ENCODE results near the gene FHIT.

The FHIT gene

DNA sequence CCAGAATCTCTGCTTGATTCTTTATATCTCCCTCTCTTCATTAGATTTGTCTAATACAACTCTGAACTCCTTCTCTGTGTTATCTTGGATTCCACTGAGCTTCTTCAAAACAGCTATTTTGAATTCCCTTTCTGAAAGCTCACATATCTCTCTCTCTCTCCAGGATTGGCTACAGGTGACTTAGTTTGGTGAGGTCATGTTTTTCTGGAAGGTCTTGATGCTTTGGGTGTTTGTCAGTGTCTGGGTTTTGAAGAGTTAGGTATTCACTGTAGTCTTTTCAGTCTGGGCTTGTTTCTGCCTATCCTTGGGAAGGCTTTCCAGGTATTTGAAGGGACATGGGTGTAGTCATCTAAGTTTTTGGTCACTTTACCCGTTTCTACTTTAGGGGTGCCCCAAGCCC, 781.8 kb downstream of the FHIT start:
- DNase-seq (ENCODE audit: low spot score): no peak

DNA sequence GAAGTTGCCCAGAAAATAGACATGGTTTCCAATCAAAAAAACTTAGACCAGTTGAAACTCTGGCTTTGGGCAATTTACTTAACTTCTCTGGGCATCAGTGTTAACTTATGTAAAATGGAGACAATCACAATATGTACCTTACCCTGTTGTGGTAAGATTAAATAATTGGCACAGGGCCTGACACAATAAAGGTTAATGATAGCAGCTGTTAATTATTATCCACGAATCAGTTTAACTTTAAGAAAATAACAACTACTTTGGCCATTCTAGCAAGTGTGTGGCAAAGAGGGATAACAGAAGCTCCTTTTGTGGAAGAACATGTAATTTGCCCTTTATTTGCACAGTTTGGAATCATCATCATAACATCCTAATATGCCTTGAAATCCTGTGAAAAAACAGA, 787.6 kb downstream of the FHIT start:
- DNase-seq (ENCODE audit: low spot score): no peak

DNA sequence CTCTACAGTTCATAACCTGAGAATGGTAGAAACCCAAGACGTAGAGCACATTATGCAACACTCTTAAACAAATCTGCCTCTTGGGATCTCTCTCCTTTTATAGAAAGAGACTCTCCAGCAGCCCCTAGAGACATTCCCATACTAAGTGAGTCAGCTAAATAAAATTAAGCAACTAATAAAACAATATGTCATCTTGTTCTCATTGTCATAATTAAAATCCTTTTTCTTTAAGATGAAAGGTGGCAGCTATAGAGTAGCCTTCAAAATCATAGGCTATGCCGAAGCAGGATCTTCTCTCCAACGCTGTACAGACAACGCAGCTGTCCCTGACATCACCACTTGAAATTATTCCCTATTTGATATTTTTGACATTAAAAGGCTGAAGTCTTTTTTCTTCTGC, 790.0 kb downstream of the FHIT start:
- DNase-seq (ENCODE audit: low spot score): no peak

DNA sequence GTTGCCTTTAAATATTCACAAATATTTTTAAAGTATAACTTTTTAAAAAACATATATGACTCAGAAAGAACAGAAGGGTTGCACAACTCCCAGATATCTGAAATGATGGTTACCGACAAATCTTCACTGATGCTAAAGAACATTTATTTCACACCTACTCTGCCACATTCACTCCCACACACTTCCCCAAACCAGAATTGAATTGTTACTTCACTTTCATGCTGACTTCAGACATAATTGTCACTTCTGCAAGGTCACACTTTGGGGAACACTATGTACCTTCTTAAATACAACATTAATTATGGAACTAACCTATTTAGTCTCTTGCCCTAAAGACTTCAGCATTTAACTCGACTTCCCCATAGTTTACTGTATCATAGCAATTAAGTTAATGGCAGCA, 795.1 kb downstream of the FHIT start:
- DNase-seq (ENCODE audit: low spot score): no peak

DNA sequence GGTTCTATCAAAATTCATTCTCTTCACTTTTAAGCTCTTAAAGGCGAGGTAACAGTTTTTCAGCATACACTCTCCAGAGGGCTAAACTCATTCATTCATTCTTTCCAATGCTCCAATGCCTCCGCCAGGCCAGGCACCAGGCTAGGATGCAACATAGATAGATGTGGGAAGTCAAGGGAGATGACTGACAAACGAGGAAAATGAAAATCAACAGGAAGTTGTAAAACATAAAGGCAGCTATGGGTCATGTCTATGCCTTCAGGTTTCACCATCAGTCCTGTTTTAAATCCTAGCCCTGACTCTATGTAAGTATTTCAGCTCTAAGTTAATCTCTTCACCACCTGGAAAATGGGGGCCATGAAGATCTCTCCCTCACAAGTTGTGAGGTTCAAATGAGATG, 797.9 kb downstream of the FHIT start:
- DNase-seq (ENCODE audit: low spot score): no peak

DNA sequence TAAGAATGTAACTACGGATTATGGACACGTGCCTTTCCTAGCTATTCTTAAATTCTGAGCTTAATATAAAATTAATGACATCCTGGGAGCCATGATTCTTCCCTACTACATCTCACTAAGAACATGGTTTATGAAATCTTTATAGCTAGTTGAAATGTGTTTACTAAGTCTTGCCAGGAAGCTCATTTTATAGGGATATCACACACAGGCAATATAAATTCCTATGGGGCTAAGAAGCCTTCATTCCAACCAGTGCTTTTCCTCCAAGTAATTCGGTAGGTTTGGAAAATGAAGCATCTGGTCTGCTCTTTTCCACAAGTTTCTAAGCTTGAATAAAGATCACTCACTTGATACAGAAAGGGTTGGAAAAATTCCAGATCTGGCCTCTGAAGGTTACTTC, 802.6 kb downstream of the FHIT start:
- no peak for DNase-seq (ENCODE audit: low spot score)

DNA sequence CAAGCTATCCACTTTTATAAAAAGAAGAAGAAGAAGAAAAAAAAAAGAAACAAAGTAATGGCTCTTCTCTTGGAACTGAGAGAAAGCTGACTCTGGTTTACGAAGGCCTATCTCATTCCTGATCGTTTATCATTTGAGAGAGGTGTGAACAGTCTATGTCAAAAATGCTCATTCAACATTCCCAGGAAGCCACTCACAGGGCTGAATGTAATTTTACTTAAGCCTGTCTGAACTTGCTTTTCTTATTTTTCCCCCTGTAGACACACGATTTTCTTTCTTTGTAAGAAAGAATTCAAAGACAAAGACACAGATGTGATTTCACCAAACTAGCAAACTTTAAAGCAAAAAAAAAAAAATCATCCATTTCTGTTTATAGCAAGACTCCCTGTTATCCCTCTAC, 805.8 kb downstream of the FHIT start:
- DNase-seq (ENCODE audit: low spot score): no peak

DNA sequence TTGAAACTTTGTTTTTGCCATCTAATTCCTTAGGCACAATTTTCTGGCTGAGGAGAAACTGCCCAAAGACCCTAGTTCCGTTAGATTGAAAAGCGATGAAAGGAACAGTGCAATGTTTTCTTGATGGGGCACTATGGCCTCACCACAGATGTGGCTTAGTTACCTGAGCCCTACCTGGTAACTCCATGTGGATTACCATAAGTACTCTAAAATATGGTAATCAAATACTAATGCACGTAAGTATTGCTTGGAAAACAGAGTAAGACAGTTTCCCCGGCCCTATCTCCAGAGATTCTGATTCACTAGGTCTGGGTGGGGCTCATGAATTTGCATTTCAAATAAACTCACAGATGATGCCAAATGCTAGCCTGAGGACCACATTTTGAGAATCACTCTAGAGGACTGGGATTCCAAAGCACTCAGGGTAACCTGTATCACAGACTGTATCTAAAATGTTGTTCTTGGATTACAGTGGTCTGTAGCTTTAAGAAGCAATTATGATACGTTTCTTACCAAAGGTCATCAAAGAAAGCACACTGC, 806.3 kb downstream of the FHIT start:
- no peak for DNase-seq (ENCODE audit: low spot score)

DNA sequence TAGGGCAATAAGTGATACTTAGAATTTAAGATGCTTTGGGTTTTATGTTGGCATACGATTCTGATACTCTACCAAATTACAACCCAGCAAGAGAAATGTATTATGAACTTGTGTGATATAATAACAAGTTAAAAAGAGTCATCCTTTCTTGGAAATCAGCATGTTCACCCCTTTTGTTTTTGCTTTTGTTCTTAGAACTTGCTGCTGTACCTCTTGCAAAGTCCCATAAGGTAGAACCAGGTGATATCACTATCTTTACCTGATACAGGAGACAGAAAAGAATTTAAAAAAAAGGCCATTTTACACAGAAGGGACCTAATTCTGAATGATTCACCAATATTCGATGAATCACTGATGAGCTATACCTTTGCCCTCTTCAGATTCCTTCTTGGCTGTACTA, 810.4 kb downstream of the FHIT start:
- no peak for DNase-seq (ENCODE audit: low spot score)

DNA sequence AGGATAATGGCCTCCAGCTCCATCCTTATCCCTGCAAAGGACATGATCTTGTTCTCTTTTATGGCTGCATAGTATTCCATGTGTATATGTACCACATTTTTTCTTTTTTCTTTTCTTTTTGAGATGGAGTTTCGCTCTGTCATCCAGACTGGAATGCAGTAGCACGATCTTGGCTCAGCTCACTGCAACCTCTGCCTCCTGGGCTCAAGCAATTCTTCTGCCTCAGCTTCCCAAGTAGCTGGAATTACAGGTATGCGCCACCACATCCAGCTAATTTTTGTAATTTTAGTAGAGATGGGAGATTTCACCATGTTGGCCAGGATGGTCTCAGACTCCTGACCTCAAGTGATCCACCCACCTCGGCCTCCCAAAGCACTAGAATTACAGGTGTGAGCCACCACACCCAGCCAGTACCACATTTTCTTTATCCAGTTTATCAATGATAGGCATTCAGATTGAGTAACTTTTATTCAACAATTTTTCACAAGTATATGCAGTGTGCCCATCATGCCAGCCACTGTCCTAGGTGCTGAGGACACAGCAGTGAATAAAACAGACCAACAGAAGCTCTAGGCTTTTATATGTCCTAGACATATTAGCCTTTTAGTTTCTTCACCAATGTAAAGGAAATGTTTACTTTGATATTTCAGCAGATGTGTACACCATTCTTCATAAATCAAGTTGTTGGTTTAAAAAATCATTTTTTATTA, 815.2 kb downstream of the FHIT start:
- DNase-seq (ENCODE audit: low spot score): no peak

DNA sequence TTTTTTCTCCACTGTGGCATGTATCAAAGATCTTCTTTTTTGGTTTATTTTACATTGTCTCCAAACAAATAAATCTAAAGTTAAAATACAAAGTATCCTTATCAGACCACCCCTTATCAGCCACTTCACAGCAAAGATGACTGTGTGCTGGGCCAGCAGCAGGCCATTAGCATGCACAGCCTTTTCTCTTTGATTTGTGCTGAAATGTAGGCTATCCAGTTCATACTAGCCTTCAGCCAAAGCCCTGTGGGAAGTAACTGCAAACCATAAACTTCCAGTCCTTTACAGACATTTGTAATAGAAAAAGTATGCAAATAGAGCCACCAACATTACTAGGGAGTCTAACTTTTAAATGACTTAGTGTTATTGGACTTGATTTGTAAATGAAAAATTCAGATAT, 816.3 kb downstream of the FHIT start:
- no peak for DNase-seq (ENCODE audit: low spot score)

DNA sequence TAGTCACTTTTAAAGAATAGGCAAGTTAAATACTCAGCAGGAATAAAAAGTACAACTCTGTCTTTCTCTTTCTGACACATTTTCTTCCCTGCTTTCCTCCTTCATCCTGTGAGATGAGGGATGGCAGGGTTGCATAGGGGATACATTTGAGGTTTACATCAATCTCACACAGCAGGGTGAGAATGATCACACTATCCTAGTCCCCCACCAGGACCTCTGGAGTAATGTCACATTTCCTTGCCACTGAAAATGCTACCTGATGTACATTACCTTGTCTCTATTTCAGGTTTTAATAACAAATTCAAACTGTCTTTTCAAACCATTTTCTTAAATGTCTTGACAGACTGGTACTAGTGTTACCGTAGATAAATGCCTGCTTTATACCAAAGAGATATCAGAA, 816.9 kb downstream of the FHIT start:
- no peak for DNase-seq (ENCODE audit: low spot score)

DNA sequence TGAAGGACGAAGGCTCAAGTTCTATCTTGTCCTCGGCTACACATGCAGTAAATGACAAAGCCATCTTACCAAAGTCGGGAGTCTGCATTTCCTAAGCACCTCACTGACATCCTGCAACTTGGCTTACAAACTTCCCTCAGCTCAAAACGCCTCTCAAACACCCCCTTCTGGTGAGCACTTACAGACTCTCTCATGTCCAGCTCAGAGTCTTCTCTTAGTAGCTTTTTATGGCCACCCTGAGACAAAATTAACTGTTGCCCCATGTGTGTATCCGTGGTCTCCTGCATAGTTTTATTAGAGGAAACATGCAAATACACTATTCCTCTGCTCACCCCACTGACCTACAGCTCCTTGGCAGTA, 819.7 kb downstream of the FHIT start:
- DNase-seq (ENCODE audit: low spot score): no peak

DNA sequence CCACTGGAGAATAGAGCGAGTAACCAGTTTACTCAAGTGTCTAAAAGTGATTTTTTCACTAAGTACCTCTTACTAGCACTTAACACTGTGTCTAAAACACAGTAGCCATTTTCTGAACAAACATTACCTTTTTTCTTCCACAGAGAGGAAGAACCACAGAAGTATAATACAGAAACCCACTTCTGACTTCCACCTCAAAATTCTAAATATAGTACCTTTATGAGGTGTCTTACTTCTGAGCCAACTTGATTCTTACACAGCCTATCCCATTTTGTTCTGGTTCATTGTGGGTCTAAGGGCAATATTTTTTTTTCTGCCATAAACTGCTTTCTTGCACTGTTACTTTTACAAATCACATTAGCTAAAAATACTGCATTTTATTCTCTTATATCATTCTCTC, 821.0 kb downstream of the FHIT start:
- no peak for DNase-seq (ENCODE audit: low spot score)

DNA sequence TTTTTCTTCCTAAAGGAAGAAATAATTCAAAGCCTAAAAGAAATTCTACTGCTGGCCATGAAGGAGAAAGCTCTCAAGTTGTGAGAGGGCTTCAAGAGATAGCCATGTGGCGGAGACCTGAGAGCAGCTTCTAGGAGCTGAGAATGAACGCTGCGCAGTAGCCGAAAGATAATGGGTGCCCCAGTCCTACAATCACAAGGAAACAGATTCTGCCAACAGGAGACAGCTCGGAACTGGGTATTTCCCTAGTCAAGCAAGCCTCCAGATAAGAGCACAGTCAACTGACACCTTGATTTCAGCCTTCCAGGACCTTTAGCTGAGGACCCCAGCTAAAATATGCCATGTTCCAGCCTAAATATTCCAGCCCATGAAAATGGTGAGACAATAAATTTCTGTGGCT, 824.1 kb downstream of the FHIT start:
- no peak for DNase-seq (ENCODE audit: low spot score)

DNA sequence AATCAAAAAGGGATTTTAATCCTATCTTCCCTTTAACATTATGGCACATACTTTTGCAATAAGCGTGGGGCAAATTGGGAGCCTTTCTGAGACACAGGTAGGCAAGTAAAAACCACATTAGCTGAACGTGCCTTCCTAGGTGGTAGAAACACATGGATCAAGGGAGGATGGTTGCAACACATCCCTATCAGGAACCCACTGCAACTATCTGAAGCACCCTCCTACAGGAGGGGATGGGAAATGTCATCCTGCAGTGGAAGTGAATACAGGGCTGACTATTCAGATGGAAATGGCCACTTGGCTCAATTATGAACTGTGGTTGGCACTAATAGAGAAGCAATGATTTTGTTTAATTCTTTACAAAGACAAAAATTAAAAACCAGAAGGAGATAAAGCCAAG, 826.3 kb downstream of the FHIT start:
- no peak for DNase-seq (ENCODE audit: low spot score)

DNA sequence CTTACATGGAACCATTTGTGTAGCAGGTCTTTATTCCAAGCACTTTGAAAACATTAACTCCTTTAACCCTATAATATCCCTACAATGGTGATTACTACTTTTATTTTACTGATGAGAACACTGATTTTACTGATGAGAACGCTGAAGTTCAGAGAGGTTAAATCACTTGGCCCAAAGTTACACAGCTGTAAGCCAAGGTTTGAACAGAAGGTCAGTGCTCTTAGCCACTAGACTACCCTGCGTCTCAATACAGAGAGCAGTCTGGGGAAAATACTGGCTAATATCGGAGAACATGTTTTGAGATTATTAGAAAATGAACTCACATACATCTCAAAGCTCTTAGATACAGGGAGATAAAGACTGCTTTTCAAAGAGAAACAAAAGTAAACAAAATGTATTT, 827.2 kb downstream of the FHIT start:
- no peak for DNase-seq (ENCODE audit: low spot score)

DNA sequence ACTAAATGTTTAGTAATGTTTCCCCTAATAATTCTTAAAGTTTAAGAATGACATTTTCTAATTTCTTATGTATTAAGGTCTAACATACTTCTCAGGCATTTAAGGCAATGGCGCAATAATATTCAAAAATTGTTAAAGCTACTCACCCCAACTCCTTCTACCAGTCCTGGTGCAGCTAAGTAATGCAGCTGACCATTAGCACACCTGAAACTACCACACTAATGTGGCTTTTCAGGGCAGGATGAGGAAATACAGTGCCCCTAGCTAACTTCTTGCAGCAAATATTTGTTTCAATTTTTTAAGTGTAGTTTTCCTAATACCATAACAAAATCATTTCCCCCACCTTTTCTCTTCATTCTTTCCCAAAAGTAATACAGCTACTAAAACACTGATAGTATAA, 827.7 kb downstream of the FHIT start:
- no peak for DNase-seq (ENCODE audit: low spot score)

DNA sequence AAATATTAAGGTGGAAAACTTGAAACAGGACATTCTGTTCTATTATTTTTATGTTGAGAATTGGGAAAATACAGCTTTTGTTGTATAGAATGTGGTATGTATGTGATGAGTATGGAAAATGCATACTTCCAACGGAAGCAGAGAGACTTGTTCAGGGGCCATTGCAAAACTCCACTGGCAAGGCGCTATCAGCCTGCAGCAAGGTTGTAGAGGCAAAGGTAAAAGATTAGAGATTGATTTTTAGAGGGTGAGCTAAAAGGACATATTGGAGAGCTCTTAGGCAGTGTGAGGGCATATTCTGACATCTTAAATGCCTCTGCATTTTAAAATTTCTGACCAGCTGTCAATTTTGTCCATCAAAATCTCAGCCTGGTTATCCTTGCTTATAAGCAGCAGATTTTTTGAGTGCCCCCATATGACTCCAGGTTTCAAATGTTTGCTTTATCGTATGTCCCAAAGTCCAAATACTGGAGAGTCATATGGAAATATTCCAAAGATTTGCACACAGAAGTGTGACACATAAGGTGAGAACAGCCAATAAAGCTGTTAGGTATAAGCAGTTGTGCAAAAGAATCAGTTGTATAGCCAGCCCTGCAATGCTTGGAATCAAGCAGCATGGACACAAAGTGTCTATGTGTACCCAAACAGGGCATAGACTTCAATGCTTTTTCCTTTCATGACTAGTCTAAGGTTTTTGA, 829.4 kb downstream of the FHIT start:
- DNase-seq (ENCODE audit: low spot score): no peak

DNA sequence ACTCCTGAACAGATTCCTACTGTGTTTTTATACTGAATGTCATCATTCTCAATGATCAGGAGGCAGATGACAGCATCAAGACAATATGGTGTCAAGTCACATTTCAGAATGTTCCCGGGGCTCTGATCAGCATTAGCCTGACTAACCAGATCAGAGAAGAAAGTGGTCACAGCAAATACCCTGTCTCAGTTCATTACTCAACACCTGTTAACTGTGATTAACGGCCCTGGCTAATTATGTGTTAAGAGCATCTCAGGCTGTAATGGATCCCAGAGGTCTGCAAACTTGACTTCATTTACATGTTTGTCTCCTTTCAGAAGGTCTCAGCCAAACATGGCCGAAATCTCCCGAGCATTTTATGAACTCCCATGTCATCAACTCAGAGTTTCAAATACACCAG, 833.7 kb downstream of the FHIT start:
- DNase-seq (ENCODE audit: low spot score): no peak

DNA sequence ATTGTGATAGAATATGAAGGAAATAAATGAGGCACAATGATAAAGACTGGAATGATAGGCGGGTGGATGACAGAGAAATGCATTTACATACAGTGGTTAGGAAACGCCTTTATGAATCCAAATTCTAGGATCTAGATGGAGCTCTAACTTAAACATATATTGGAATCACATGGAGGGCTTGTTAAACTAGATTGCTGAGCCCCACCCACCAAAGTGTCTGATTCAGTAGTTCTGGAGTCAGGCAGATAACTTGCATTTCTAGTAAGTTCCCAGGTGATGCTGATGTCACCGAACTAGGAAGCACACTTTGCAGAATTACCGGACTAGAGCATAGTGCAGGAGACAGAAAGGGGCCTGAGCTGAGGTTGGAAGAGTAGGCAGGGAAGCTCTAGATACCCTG, 837.2 kb downstream of the FHIT start:
- DNase-seq (ENCODE audit: low spot score): no peak

DNA sequence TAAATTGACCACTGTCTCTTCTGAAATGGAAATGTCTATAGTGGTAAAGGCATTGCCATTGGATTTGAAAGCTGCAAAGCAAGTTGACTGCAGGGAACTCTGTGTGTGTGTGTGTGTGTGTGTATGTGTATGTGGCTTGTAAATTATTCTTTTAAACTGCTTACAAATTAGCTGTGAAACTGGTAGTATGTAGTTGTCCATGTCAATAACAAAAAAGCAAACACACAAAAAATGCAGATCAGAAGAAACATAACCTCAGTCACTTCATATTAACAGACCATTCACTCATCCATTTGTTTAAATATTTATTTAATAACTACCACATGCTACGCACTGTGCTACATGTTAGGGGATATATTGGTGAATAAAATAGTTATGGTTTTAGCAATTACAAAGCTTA, 837.7 kb downstream of the FHIT start:
- no peak for DNase-seq (ENCODE audit: low spot score)

DNA sequence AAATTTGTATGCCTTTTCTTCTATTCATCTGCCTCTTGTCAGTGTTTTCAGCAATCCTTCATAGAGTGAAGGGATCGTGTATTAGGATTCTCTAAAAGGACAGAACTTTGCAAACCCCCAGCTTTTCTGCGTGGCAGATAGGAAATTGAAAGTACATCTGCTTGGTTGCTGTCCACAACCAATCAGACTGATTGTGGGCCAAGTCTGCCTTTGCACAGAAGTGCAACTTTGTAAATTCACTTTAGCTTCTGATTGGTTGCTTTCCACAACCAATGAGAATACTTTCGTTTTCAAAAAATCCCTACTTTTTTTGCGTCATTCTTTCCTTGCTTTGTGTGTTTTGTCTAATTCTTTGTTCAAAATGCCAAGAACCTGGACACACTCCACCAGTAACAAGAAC, 847.4 kb downstream of the FHIT start:
- no peak for DNase-seq (ENCODE audit: low spot score)

DNA sequence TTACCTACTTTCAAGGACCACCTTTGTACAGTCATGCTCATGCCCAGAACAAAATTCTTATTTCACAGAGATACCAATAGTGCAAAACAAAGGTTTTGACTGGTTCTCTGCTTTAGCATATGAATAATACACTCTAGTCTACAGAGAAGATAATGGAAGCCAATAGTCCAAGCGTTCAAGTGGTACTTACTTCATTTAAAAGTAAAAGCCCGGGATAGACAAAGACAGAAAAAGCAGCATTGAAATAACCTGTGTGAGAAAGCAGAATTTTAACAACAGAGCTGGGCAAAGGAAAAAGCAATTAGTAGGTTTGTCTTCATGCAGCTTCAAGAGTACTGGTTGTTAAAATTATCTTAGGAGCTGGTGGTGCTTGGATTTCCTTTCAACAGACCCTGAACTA, 848.3 kb downstream of the FHIT start:
- no peak for DNase-seq (ENCODE audit: low spot score)

All from AG08396 (cell line).